B cell (primary cell): ENCODE results near the gene DTL. TPM values are rescaled to one million over a fixed set of nuclear protein-coding genes. Genes with fewer than 3 reads are reported as not detected.

Experiments used
- ATAC-seq: fragments of 200-7000 bp; cut with Tn5 transposase; one replicate; pipeline ENCODE4 v1.10.0; 2021; ENCODE audit warnings: low read depth, mild to moderate bottlenecking, moderate number of reproducible peaks, moderate library complexity
- CTCF ChIA-PET: fragments of 350-600 bp; sonication (Branson Sonifier 250); formaldehyde crosslinking; loops from one replicate; lab custom pipeline; 2021; ENCODE audit warnings: antibody characterized with exemption, inconsistent platforms; lab: Charles Lee
- POLR2A ChIA-PET: fragments of 350-600 bp; sonication (Branson Sonifier 250); formaldehyde crosslinking; loops from one replicate; lab custom pipeline; 2021; ENCODE audit warnings: antibody characterized with exemption; lab: Charles Lee
- DNase-seq: peaks from one replicate; pipeline ENCODE4 v3.0.0; 2013
- H2AFZ ChIP-seq: 2 replicates; pipeline ENCODE4 v1.6.1; 2012; ENCODE audit warnings: mild to moderate bottlenecking, low read depth, low read length; ENCODE audit not compliant: insufficient read depth, poor library complexity, severe bottlenecking
- H3K27ac ChIP-seq, 2 donors: 1 replicate in 1 of 2; 2 replicates in 1 of 2; pipeline ENCODE4 v1.5.1; 2012 to 2013; ENCODE audit warnings: low read length in 2 of 2, mild to moderate bottlenecking in 2 of 2, moderate library complexity in 1 of 2
- H3K27me3 ChIP-seq, 4 experiments: fragments of 200-600 bp in 1 of 4; sonication (generic) in 1 of 4; replicated peaks in 1 of 4; 1 replicate in 2 of 4; 2 replicates in 2 of 4; pipeline versions ENCODE4 v1.6.1 to v1.7.0; 2013 to 2016; ENCODE audit warnings: low read length in 3 of 4, mild to moderate bottlenecking in 2 of 4, mixed read lengths in 1 of 4, moderate library complexity in 1 of 4; ENCODE audit not compliant: insufficient read depth in 4 of 4, control insufficient read depth in 3 of 4; ENCODE audit errors: control extremely low read depth in 1 of 4
- H3K36me3 ChIP-seq, 2 experiments: replicated peaks in 1 of 2; 1 replicate in 1 of 2; 2 replicates in 1 of 2; pipeline versions ENCODE4 v1.6.1 to v1.7.1; 2013; ENCODE audit warnings: low read length in 1 of 2; ENCODE audit not compliant: insufficient read depth in 2 of 2, control insufficient read depth in 1 of 2; ENCODE audit errors: control extremely low read depth in 1 of 2, extremely low read depth in 1 of 2
- H3K4me1 ChIP-seq, 2 donors: fragments of 200-600 bp in 1 of 2; sonication (generic) in 1 of 2; 1 replicate in 1 of 2; 2 replicates in 1 of 2; pipeline versions ENCODE4 v1.5.1 to v1.6.1; 2013 to 2017; ENCODE audit warnings: low read length in 2 of 2; ENCODE audit not compliant: control insufficient read depth in 2 of 2, insufficient read depth in 2 of 2
- H3K4me2 ChIP-seq: replicated peaks from 2 replicates; pipeline ENCODE3; 2012; ENCODE audit warnings: mild to moderate bottlenecking, low read depth, low read length; ENCODE audit not compliant: poor library complexity, severe bottlenecking
- H3K4me3 ChIP-seq, 5 experiments: fragments of 200-600 bp in 1 of 5; sonication (generic) in 1 of 5; 1 replicate in 3 of 5; 2 replicates in 2 of 5; pipeline versions ENCODE4 v1.5.1 to v1.7.0; 2011 to 2016; ENCODE audit warnings: low read length in 4 of 5, mild to moderate bottlenecking in 4 of 5, low read depth in 2 of 5, control low read depth in 1 of 5, moderate library complexity in 1 of 5; ENCODE audit not compliant: insufficient read depth in 1 of 5; ENCODE audit errors: control extremely low read depth in 1 of 5, extremely low read depth in 1 of 5
- H3K79me2 ChIP-seq: fragments of 200-600 bp; sonication (generic); one replicate; pipeline ENCODE4 v1.6.0; 2016; ENCODE audit warnings: low read length; ENCODE audit not compliant: control insufficient read depth, insufficient read depth
- H3K9ac ChIP-seq: fragments of 200-600 bp; sonication (generic); 2 replicates; pipeline ENCODE4 v1.6.1; 2017; ENCODE audit warnings: mild to moderate bottlenecking, low read length, moderate library complexity
- H3K9me3 ChIP-seq, 3 donors: one replicate each; pipeline versions ENCODE4 v1.6.1 to v1.7.1; 2013; ENCODE audit warnings: low read length in 2 of 3; ENCODE audit not compliant: control insufficient read depth in 2 of 3, insufficient read depth in 1 of 3; ENCODE audit errors: control extremely low read depth in 1 of 3
- H4K20me1 ChIP-seq: 2 replicates; pipeline ENCODE4 v1.6.0; 2012; ENCODE audit warnings: mild to moderate bottlenecking, low read length; ENCODE audit not compliant: insufficient read depth, control insufficient read depth, poor library complexity, severe bottlenecking
- H3K27ac Mint-ChIP-seq: one replicate; pipeline ENCODE4 v1.8.0; 2021; ENCODE audit warnings: mixed read lengths
- H3K27me3 Mint-ChIP-seq: one replicate; pipeline ENCODE4 v1.8.0; 2021; ENCODE audit warnings: mixed read lengths
- H3K4me1 Mint-ChIP-seq: one replicate; pipeline ENCODE4 v1.8.0; 2021; ENCODE audit warnings: mixed read lengths
- H3K4me3 Mint-ChIP-seq: one replicate; pipeline ENCODE4 v1.8.0; 2021; ENCODE audit warnings: mixed read lengths
- H3K9me3 Mint-ChIP-seq: one replicate; pipeline ENCODE4 v1.8.0; 2022; ENCODE audit warnings: mixed read lengths; ENCODE audit not compliant: insufficient read depth
- EZH2 ChIP-seq: IDR thresholded peaks from 2 replicates; pipeline ENCODE4 v1.6.1; 2012; ENCODE audit warnings: borderline replicate concordance, low read depth, mild to moderate bottlenecking, moderate library complexity, low read length; ENCODE audit not compliant: insufficient read depth, poor library complexity, severe bottlenecking
- WGBS: methylation state at CpG from one replicate; pipeline ENCODE4 v1.1.5; 2013; ENCODE audit warnings: missing lambda C conversion rate; ENCODE audit not compliant: insufficient coverage; 5-methylcytosine and 5-hydroxymethylcytosine counted together
- intact Hi-C: fragments of 100-400 bp; cut with micrococcal nuclease; formaldehyde crosslinking; loops from one replicate; pipeline ENCODE4 v1.10.0; 2022
- polyA plus RNA-seq: library from polyadenylated mRNA; depleted of rRNA; stranded (reverse); fragments of >200 nt; gene quantifications from 2 replicates; pipeline ENCODE4 v1.2.3, GENCODE V29; 2012
- total RNA-seq, 2 donors: library from RNA; stranded (reverse); fragments of 120-200 nt in 1 of 2; gene quantifications; 1 replicate in 1 of 2; 2 replicates in 1 of 2; pipeline versions ENCODE4 v1.2.3 to v1.2.4, GENCODE V29; 2013 to 2022
- TF ChIP-seq, protein P1 (sequence below): fragments of 200-600 bp; IDR thresholded peaks from one replicate; pipeline ENCODE4 v1.8.0; 2022; ENCODE audit warnings: antibody characterized with exemption, mild to moderate bottlenecking

DTL gene
- total and polyA plus RNA-seq, 2 donors (not counting 1 experiment from before 2014, with no cell fraction given) = 0.37 to 0.39 TPM

DNA sequence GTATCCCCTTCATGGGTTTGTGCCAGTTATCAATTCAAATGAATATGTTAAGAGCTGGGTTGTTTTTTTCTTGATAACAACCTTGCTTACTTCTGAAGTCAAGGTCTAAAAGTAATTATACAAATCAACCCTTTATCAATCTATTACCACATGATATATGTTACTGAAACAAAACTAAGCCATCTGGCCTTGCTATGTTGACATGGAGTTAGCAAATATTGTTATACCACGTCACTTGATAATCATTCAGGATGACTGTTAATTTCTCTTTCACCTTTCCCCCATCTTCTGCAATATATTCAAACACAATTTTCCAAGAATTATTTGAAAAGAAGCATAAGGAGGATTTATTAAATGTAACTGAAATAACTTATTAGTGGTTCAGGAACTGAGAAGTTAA, 72.6 kb downstream of the DTL start:
- no CpG with 5 or more reads among the region's 1 CpG for WGBS

DNA sequence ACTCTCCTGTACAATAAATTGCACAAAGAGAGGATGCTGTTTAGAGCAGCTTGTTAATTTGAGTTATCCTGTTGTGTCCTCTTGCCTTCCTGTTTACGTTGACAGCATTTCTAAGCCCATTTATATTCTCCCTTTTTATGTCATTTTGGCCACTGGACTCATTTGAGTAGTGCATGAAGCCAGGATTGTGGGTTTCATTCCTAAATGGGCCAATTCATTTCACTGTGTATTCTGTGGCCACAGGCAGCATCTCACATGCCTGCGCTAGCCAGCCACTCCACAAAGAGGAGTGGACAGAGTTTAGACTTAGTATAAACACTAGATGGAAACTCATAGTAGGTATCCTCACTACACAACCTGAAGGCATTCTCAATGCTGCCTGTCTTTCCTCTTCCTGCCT, 73.4 kb downstream of the DTL start:
- H3K4me3 Mint-ChIP-seq = no peak overlapping the region
- WGBS = no CpG with 5 or more reads among the region's 2 CpGs
- no peak overlapping the region for H3K27ac ChIP-seq
- ChIA-PET CTCF (no interaction called here), POLR2A (no interaction called here)
- no peak for TF ChIP-seq EZH2
- TF ChIP-seq, protein P1, sequence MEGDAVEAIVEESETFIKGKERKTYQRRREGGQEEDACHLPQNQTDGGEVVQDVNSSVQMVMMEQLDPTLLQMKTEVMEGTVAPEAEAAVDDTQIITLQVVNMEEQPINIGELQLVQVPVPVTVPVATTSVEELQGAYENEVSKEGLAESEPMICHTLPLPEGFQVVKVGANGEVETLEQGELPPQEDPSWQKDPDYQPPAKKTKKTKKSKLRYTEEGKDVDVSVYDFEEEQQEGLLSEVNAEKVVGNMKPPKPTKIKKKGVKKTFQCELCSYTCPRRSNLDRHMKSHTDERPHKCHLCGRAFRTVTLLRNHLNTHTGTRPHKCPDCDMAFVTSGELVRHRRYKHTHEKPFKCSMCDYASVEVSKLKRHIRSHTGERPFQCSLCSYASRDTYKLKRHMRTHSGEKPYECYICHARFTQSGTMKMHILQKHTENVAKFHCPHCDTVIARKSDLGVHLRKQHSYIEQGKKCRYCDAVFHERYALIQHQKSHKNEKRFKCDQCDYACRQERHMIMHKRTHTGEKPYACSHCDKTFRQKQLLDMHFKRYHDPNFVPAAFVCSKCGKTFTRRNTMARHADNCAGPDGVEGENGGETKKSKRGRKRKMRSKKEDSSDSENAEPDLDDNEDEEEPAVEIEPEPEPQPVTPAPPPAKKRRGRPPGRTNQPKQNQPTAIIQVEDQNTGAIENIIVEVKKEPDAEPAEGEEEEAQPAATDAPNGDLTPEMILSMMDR = no peak
- ATAC-seq (no peak), DNase-seq (no peak)
- H3K4me1 Mint-ChIP-seq = no peaks in the 10 kb centered on the region
- H4K20me1 ChIP-seq = no peaks in the 10 kb centered on the region
- H3K9ac ChIP-seq = no peak overlapping the region
- H3K36me3 ChIP-seq = no peaks in the 10 kb centered on the region
- no peaks in the 10 kb centered on the region for H3K27me3 ChIP-seq
- no peak overlapping the region for H3K4me2 ChIP-seq
- H3K4me3 ChIP-seq = no peak overlapping the region
- no peak overlapping the region for H2AFZ ChIP-seq
- no peak overlapping the region for H3K27ac Mint-ChIP-seq
- H3K9me3 Mint-ChIP-seq = no peaks in the 10 kb centered on the region
- intact Hi-C loops = no loop called here
- H3K27me3 Mint-ChIP-seq = no peaks in the 10 kb centered on the region
- H3K4me1 ChIP-seq = no peaks in the 10 kb centered on the region
- no peaks in the 10 kb centered on the region for H3K9me3 ChIP-seq
- H3K79me2 ChIP-seq = no peaks in the 10 kb centered on the region

More for the DNA sequence above, 72.6 kb downstream of the DTL start:
- no peak for TF ChIP-seq EZH2
- TF ChIP-seq, protein P1 = no peak
- ChIA-PET CTCF (interaction anchor here (1.8 kb wide), 1 partner anchor 348 kb away, joined by 6 read pairs; no protein-coding TSS in a partner anchor), POLR2A (no interaction called here)
- no peaks in the 10 kb centered on the region for H3K27me3 Mint-ChIP-seq
- DNase-seq (no peak), ATAC-seq (no peak)
- H3K4me1 Mint-ChIP-seq = no peaks in the 10 kb centered on the region
- H3K9me3 Mint-ChIP-seq = no peaks in the 10 kb centered on the region
- Histone ChIP-seq H3K4me1 (no peaks in the 10 kb centered on the region), H3K4me2 (no peak overlapping the region), H3K27me3 (no peaks in the 10 kb centered on the region), H3K79me2 (no peaks in the 10 kb centered on the region), H3K4me3 (no peak overlapping the region), H3K9me3 (no peaks in the 10 kb centered on the region), H3K9ac (no peak overlapping the region), H3K27ac (no peak overlapping the region), H3K36me3 (no peaks in the 10 kb centered on the region), H4K20me1 (no peaks in the 10 kb centered on the region), H2AFZ (no peak overlapping the region)
- intact Hi-C loops = no loop called here
- no peak overlapping the region for H3K27ac Mint-ChIP-seq
- no peak overlapping the region for H3K4me3 Mint-ChIP-seq
